KOPT-K1 (cell line): ENCODE results near the gene NMNAT1.
"Not testable (repeated sequence)": the region's sequence is repeated elsewhere in the genome, so short reads cannot be mapped to it uniquely, and the experiment has no call there.

Experiments used
- H3K27ac ChIP-seq: fragments of 200-600 bp; sonication (generic); 2 replicates; pipeline ENCODE4 v1.5.1; 2016; ENCODE audit warnings: antibody characterized with exemption, mild to moderate bottlenecking, low read depth, low read length; ENCODE audit not compliant: poor library complexity, severe bottlenecking
- H3K36me3 ChIP-seq: fragments of 200-600 bp; sonication (generic); 2 replicates; pipeline ENCODE4 v1.5.1; 2017; ENCODE audit warnings: antibody characterized with exemption, mild to moderate bottlenecking, low read length, moderate library complexity; ENCODE audit not compliant: insufficient read depth
- H3K9me3 ChIP-seq: fragments of 200-600 bp; sonication (generic); 2 replicates; pipeline ENCODE4 v1.5.1; 2017; ENCODE audit warnings: antibody characterized with exemption, low read length, mild to moderate bottlenecking; ENCODE audit not compliant: insufficient read depth, poor library complexity, severe bottlenecking

NMNAT1 gene

DNA sequence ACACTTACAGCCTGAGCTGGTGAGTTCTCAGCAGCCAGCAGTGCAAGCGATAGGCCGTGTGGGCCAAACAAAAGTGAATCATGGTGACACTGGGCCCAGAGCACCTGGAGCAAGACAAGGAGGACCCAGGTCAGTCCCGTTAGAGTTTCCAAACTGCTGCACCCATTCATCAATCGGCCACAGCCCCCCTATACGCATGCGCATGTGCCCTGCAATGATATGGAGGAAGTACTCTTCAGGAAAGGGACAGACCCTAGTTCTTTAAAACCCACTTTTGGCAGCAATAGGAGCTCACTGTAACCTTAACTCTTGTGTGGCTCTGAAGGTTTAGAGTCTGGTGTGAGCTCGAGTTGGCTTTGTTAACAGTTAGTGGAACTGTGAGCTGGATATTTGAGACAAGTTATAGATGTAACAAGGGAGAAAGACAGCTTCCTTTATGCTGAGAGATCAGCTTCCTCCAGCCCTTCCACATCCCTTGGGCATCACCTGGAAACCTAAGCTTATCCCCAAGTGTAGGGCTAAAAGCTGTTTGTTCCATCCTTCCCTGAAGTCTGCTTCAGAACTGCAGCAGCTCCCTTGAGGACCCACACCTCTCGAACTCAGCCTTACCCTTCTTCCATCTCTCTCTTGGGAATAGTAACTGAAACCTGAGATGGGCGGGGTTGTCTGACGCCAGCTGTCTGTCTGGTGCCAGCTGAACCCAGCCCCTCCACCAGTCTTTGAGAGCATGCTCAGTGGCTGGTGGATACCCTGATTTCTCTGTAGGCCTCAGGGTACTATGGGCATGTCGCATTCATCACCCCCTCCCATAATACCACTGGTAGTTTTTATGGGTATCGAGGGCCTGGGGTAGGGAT lies 17.7 kb downstream of the NMNAT1 start:
- H3K36me3 ChIP-seq, result no peaks in the 10 kb centered on the region
- H3K27ac ChIP-seq, result no peak overlapping the region
- no peaks in the 10 kb centered on the region for H3K9me3 ChIP-seq

GRCh38 chr1:9984253-9984652 lies 41.0 kb downstream of the NMNAT1 start:
- Histone ChIP-seq H3K36me3 (peaks cover 6% of the 10 kb centered on the region; the same call in 1 of the 2 replicates), H3K9me3 (no peaks in the 10 kb centered on the region), H3K27ac (no peak overlapping the region)

GRCh38 chr1:9985001-9985400 lies 41.7 kb downstream of the NMNAT1 start:
- H3K36me3 ChIP-seq, result peaks cover 6% of the 10 kb centered on the region; the same call in 1 of the 2 replicates
- no peak overlapping the region for H3K27ac ChIP-seq
- no peaks in the 10 kb centered on the region for H3K9me3 ChIP-seq

DNA sequence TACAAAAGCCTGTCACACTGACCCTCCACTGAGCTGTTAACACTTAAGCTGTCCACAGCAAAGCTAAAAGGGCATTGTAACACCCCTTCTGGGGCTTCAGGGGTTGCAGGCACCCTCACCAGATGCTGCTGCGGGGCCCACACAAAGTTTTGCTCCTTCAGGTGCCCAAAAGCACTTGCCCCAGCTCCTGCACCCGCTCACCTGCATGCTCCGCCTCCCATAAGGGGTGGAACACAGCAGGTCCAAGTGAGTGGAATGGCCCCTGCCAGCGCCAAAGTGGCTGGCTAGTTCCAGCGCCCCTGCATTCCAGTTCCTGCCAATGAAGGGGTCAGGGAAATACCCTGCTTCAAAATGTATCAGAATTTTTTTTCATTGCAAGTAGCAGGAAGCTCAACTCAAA lies 46.5 kb downstream of the NMNAT1 start:
- Histone ChIP-seq H3K9me3 (no peaks in the 10 kb centered on the region), H3K27ac (no peak overlapping the region), H3K36me3 (no peaks in the 10 kb centered on the region)

GRCh38 chr1:9990944-9991343 lies 47.7 kb downstream of the NMNAT1 start:
- Histone ChIP-seq H3K9me3 (no peaks in the 10 kb centered on the region), H3K27ac (no peak overlapping the region), H3K36me3 (no peaks in the 10 kb centered on the region)

GRCh38 chr1:9992910-9993309 lies 49.6 kb downstream of the NMNAT1 start:
- Histone ChIP-seq H3K36me3 (no peaks in the 10 kb centered on the region), H3K9me3 (no peaks in the 10 kb centered on the region), H3K27ac (no peak overlapping the region)

DNA sequence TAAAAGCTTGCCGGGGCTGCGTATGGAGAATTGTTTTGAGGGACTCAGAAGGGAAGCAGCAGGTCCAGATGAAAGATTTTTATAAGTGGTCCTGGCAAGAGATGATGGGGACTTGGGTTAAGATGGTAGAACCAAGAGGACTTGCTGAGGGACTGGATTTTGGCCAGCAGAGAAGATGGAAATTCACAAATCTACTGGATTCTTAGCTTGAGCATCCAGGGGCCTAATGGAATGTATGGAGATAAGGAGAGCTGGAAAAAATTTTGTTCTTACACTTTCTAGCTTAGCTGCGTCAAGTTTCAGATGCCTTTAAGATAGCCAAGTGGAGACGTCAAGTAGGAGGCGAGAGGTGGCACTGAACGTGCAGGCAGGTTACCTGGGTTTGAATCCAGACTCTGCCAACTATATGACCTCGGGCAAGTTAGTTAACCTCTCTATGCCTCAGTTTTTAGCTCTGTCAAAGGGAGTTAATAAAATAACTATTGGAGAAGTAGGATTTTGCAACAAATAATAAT lies 50.3 kb downstream of the NMNAT1 start:
- Histone ChIP-seq H3K36me3 (no peaks in the 10 kb centered on the region), H3K9me3 (peaks cover 4% of the 10 kb centered on the region), H3K27ac (no peak overlapping the region)

GRCh38 chr1:9996624-9997582 lies 53.6 kb downstream of the NMNAT1 start, which contains the start of gene RBP7:
Gene RBP7, plus strand, starts transcription at chr1:9997228. Its CDS starts 31 bp downstream, at chr1:9997259.
- Histone ChIP-seq H3K27ac (no peak within 1 kb of the TSS), H3K36me3 (no peaks in the 10 kb centered on the region), H3K9me3 (peaks cover 9% of the 10 kb centered on the region)

DNA sequence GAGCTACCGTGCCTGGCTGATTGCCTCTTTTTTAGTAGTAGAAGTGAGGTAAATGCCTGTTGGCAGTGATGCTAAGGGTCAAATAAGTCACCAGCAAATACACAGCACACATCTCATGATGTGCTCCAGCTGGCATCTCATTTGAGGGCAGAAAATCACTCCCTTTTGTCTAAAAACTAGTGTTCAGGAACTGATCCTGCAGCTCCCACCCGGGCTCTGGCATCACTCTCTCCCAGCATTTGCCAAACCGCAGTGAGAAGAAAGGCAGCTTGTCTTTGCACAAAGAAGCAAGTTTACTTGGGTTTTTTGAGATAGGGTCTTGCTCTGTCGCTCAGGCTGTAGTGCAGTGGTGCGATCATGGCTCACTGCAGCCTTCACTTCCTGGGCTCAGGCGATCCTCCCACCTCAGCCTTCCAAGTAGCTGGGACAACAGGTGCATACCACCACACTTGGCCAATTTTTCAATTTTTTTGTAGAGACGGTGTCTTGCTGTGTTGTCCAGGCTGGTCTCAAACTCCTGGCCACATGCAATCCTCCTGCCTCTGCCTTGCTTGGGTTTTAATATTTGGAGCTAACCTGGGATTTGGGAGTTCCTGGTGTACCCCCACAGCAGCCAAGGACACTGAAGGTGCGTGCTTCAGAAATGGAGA lies 57.9 kb downstream of the NMNAT1 start:
- Histone ChIP-seq H3K9me3 (peaks cover 9% of the 10 kb centered on the region), H3K36me3 (no peaks in the 10 kb centered on the region), H3K27ac (no peak overlapping the region)

GRCh38 chr1:10005248-10005647 lies 62.0 kb downstream of the NMNAT1 start:
- H3K27ac ChIP-seq, H3K36me3 ChIP-seq, H3K9me3 ChIP-seq: not testable (repeated sequence)

GRCh38 chr1:10007169-10007568 lies 63.9 kb downstream of the NMNAT1 start:
- Histone ChIP-seq H3K9me3 (no peaks in the 10 kb centered on the region), H3K36me3 (no peaks in the 10 kb centered on the region), H3K27ac (no peak overlapping the region)

- Histone ChIP-seq H3K27ac (no peak overlapping the region), H3K9me3 (no peaks in the 10 kb centered on the region), H3K36me3 (no peaks in the 10 kb centered on the region)
Measured at GRCh38 chr1:10014016-10014415, 70.7 kb downstream of the NMNAT1 start.

GRCh38 chr1:10019561-10019960 lies 76.3 kb downstream of the NMNAT1 start:
- Histone ChIP-seq H3K27ac (no peak overlapping the region), H3K9me3 (no peaks in the 10 kb centered on the region), H3K36me3 (no peaks in the 10 kb centered on the region)

GRCh38 chr1:10020086-10020485 lies 76.8 kb downstream of the NMNAT1 start:
- Histone ChIP-seq H3K9me3 (no peaks in the 10 kb centered on the region), H3K36me3 (no peaks in the 10 kb centered on the region), H3K27ac (no peak overlapping the region)

GRCh38 chr1:10020678-10021077 lies 77.4 kb downstream of the NMNAT1 start:
- not testable (repeated sequence) for H3K36me3 ChIP-seq, H3K9me3 ChIP-seq, H3K27ac ChIP-seq
